Measurements from ENCODE around the gene CNTN5. TPM values are rescaled to one million over a fixed set of nuclear protein-coding genes. Genes with fewer than 3 reads are reported as not detected.

The CNTN5 gene
- polyA plus RNA-seq, 1 donor from 2014 or later: 1.1 TPM

- no peak for TF ChIP-seq REST (IDR thresholded peaks at IDR 0.05; ENCODE audit: borderline replicate concordance)
- Histone ChIP-seq H3K79me2 (replicated peaks; ENCODE audit: insufficient read depth, low read length) (no peaks in the 10 kb centered on the region), H3K9ac (ENCODE audit: low read length) (no peak overlapping the region), H3K4me2 (ENCODE audit: low read length) (no peak overlapping the region), H3K36me3 (ENCODE audit: insufficient read depth, low read length) (no peaks in the 10 kb centered on the region), H3F3A (ENCODE audit: insufficient read depth, low read length, poor library complexity, severe bottlenecking) (no peaks in the 10 kb centered on the region), H2AFZ (ENCODE audit: low read depth, low read length) (no peak overlapping the region), H3K27ac (ENCODE audit: low read length) (no peak overlapping the region), H3K27me3 (ENCODE audit: insufficient read depth, low read depth, low read length) (no peaks in the 10 kb centered on the region), H3K4me3 (ENCODE audit: low read length) (no peak overlapping the region), H3K9me2 (ENCODE audit: insufficient read depth, low read length) (no peaks in the 10 kb centered on the region), H3K9me3 (ENCODE audit: low read length) (no peaks in the 10 kb centered on the region), H4K20me1 (ENCODE audit: insufficient read depth) (no peaks in the 10 kb centered on the region)
These were observed 510.7 kb downstream of the CNTN5 start for GRCh38 chr11:99531468-99531867.

DNA sequence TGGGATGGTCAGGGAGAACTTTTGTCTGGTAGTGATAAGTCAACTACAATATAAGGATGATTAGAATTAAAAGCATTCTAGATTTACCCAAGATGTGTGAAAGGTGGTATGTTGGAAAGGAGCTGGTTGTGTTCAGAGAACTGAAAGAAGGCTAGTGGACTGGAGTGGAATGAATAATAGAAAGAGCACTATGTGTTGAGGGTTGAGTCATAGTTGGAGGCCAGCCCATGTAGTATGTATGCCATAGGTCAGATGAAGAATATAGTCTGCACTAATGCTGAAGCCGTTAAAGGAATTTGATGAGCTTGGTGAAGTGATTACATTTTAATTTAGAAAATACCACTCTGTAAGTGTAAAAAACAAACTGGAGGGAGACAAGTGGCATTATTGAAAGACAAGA is 514.1 kb downstream of the CNTN5 start:
- Histone ChIP-seq H4K20me1 (ENCODE audit: insufficient read depth) (no peaks in the 10 kb centered on the region), H3K36me3 (ENCODE audit: insufficient read depth, low read length) (no peaks in the 10 kb centered on the region), H3K9me2 (ENCODE audit: insufficient read depth, low read length) (no peaks in the 10 kb centered on the region), H3K27me3 (ENCODE audit: insufficient read depth, low read depth, low read length) (no peaks in the 10 kb centered on the region), H3F3A (ENCODE audit: insufficient read depth, low read length, poor library complexity, severe bottlenecking) (no peaks in the 10 kb centered on the region), H3K4me2 (ENCODE audit: low read length) (no peak overlapping the region), H3K4me3 (ENCODE audit: low read length) (no peak overlapping the region), H3K9ac (ENCODE audit: low read length) (no peak overlapping the region), H3K79me2 (replicated peaks; ENCODE audit: insufficient read depth, low read length) (no peaks in the 10 kb centered on the region), H3K9me3 (ENCODE audit: low read length) (no peaks in the 10 kb centered on the region), H3K27ac (ENCODE audit: low read length) (no peak overlapping the region), H2AFZ (ENCODE audit: low read depth, low read length) (no peak overlapping the region)
- TF ChIP-seq REST (IDR thresholded peaks at IDR 0.05; ENCODE audit: borderline replicate concordance): no peak
- no peak for TF ChIP-seq POLR2AphosphoS5 (IDR thresholded peaks at IDR 0.05)
- no peak for TF ChIP-seq RAD21 (conservative IDR thresholded peaks at IDR 0.05)
- TF ChIP-seq SMC3 (conservative IDR thresholded peaks at IDR 0.05; ENCODE audit: poor library complexity): no peak
- no peak for TF ChIP-seq EZH2 (IDR thresholded peaks at IDR 0.05; ENCODE audit: borderline replicate concordance, insufficient read depth, low read length, poor library complexity, severe bottlenecking)
- TF ChIP-seq EP300 (conservative IDR thresholded peaks at IDR 0.05; ENCODE audit: poor library complexity, severe bottlenecking): no peak
- TF ChIP-seq, protein P1, sequence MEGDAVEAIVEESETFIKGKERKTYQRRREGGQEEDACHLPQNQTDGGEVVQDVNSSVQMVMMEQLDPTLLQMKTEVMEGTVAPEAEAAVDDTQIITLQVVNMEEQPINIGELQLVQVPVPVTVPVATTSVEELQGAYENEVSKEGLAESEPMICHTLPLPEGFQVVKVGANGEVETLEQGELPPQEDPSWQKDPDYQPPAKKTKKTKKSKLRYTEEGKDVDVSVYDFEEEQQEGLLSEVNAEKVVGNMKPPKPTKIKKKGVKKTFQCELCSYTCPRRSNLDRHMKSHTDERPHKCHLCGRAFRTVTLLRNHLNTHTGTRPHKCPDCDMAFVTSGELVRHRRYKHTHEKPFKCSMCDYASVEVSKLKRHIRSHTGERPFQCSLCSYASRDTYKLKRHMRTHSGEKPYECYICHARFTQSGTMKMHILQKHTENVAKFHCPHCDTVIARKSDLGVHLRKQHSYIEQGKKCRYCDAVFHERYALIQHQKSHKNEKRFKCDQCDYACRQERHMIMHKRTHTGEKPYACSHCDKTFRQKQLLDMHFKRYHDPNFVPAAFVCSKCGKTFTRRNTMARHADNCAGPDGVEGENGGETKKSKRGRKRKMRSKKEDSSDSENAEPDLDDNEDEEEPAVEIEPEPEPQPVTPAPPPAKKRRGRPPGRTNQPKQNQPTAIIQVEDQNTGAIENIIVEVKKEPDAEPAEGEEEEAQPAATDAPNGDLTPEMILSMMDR (IDR thresholded peaks at IDR 0.05; ENCODE audit: poor library complexity, severe bottlenecking): no peak
- TF ChIP-seq TAF1 (IDR thresholded peaks at IDR 0.05; ENCODE audit: low read depth): no peak
- TF ChIP-seq MXI1 (conservative IDR thresholded peaks at IDR 0.05; ENCODE audit: poor library complexity, severe bottlenecking): no peak
